HTR-8/SVneo (cell line): ENCODE measurements around the gene GRIPAP1.

Experiments
- DNase-seq: peaks from one replicate; pipeline ENCODE4 v3.0.0; 2011; ENCODE audit warnings: low spot score, mixed read lengths; ENCODE audit not compliant: insufficient read length
- FAIRE-seq: peaks from 2 replicates; lab custom pipeline; 2011; peaks lifted over from hg19 to GRCh38; lab: Jason Lieb, UNC

GRIPAP1 gene

GRCh38 chrX:49002091-49002935 is at the start of gene GRIPAP1:
Gene GRIPAP1, minus strand, starts transcription at chrX:49002264. Its CDS starts 35 bp downstream, at chrX:49002229.
- DNase-seq, result peak; percentile 66
- FAIRE-seq, result no peak

- DNase-seq, result no peak
- no peak for FAIRE-seq
Measured at GRCh38 chrX:49043987-49044281, 41.9 kb upstream of the GRIPAP1 start.

GRCh38 chrX:49043220-49043986 is 41.3 kb upstream of the GRIPAP1 start, which contains the start of gene TFE3:
Gene TFE3, minus strand, starts transcription at chrX:49043357. Its CDS starts 131 bp downstream, at chrX:49043226.
- peak; percentile 81 for DNase-seq
- FAIRE-seq, result peak; percentile 82

- FAIRE-seq, result no peak
- no peak for DNase-seq
Measured at GRCh38 chrX:49042581-49043219, 40.6 kb upstream of the GRIPAP1 start.

- no peak for DNase-seq
- no peak for FAIRE-seq
Measured at GRCh38 chrX:49041744-49042580, 39.9 kb upstream of the GRIPAP1 start.

- DNase-seq, result no peak
- FAIRE-seq, result no peak
Measured at GRCh38 chrX:49040376-49040955, 38.4 kb upstream of the GRIPAP1 start.

GRCh38 chrX:49039598-49040375 is 37.7 kb upstream of the GRIPAP1 start:
- FAIRE-seq, result no peak
- DNase-seq, result peak; percentile 71

GRCh38 chrX:49037883-49038475 is 35.9 kb upstream of the GRIPAP1 start:
- DNase-seq (no peak), FAIRE-seq (no peak)

- no peak for DNase-seq
- FAIRE-seq, result no peak
Measured at GRCh38 chrX:49030283-49030682, 28.2 kb upstream of the GRIPAP1 start.

- no peak for FAIRE-seq
- no peak for DNase-seq
Measured at GRCh38 chrX:49029876-49030275, 27.8 kb upstream of the GRIPAP1 start.

GRCh38 chrX:49019599-49020249 is 17.7 kb upstream of the GRIPAP1 start:
- FAIRE-seq (no peak), DNase-seq (no peak)

- no peak for DNase-seq
- no peak for FAIRE-seq
Measured at GRCh38 chrX:49019050-49019449, 17.0 kb upstream of the GRIPAP1 start.

- no peak for FAIRE-seq
- no peak for DNase-seq
Measured at GRCh38 chrX:49003696-49004095, 1.6 kb upstream of the GRIPAP1 start.

- FAIRE-seq (no peak), DNase-seq (peak; percentile 8)
Measured at GRCh38 chrX:49001521-49002090, 458 bp downstream of the GRIPAP1 start.

- DNase-seq (no peak), FAIRE-seq (no peak)
Measured at GRCh38 chrX:49000636-49001035, 1.4 kb downstream of the GRIPAP1 start.

GRCh38 chrX:48999030-48999429 is 3.0 kb downstream of the GRIPAP1 start:
- FAIRE-seq (no peak), DNase-seq (no peak)

- DNase-seq (no peak), FAIRE-seq (no peak)
Measured at GRCh38 chrX:48998391-48998790, 3.7 kb downstream of the GRIPAP1 start.

- DNase-seq (no peak), FAIRE-seq (no peak)
Measured at GRCh38 chrX:48997865-48998264, 4.2 kb downstream of the GRIPAP1 start.
